ENCODE data around the gene TMEM203.
A peak's percentile ranks its signal among the peaks of the same experiment; 100 is the strongest.
"Not testable (repeated sequence)": the region's sequence is repeated elsewhere in the genome, so short reads cannot be mapped to it uniquely, and the experiment has no call there.

The TMEM203 gene

GRCh38 chr9:137205126-137206069, at the start of gene TMEM203, which contains the start of gene NDOR1:
TMEM203 (minus strand) TSS chr9:137205648; CDS start chr9:137205414, 234 bp downstream.
NDOR1 (plus strand) TSS chr9:137205700; CDS start chr9:137205778, 78 bp downstream.
- DNase-seq, result peak; percentile 87 to 88

- peak; percentile 91 to 92 for DNase-seq
These were observed 49.4 kb upstream of the TMEM203 start, which contains the start of gene NELFB for GRCh38 chr9:137254624-137255447. NELFB (plus strand) TSS chr9:137255327.

- DNase-seq, result no peak
These were observed 48.5 kb upstream of the TMEM203 start for GRCh38 chr9:137253717-137254623.

GRCh38 chr9:137252555-137253506, 47.4 kb upstream of the TMEM203 start:
- no peak for DNase-seq

- DNase-seq, result no peak
These were observed 46.2 kb upstream of the TMEM203 start for GRCh38 chr9:137251490-137252268.

- no peak for DNase-seq
These were observed 45.7 kb upstream of the TMEM203 start, which contains the start of gene STPG3 for GRCh38 chr9:137251194-137251461. STPG3 (plus strand) TSS chr9:137251286; CDS start chr9:137251287, 1 bp downstream.

GRCh38 chr9:137250329-137251193, 45.1 kb upstream of the TMEM203 start:
- no peak for DNase-seq

GRCh38 chr9:137247916-137248175, 42.4 kb upstream of the TMEM203 start:
- DNase-seq, result no peak

GRCh38 chr9:137247135-137247915, 41.9 kb upstream of the TMEM203 start:
- DNase-seq, result no peak

GRCh38 chr9:137245450-137246421, 40.3 kb upstream of the TMEM203 start:
- no peak for DNase-seq

- no peak for DNase-seq
These were observed 39.3 kb upstream of the TMEM203 start for GRCh38 chr9:137244486-137245449.

GRCh38 chr9:137243626-137244485, 38.4 kb upstream of the TMEM203 start:
- no peak for DNase-seq

- not testable (repeated sequence) for DNase-seq
These were observed 37.8 kb upstream of the TMEM203 start for GRCh38 chr9:137243266-137243625.

GRCh38 chr9:137242269-137243203, 37.1 kb upstream of the TMEM203 start:
- no peak for DNase-seq

Measured in activated CD4-positive, alpha-beta T cell treated with anti-CD3 and anti-CD28 coated beads, Interleukin-2, amount 50 U/mL, for 4 hours (primary cell).